ENCODE data around the gene RBMS3. TPM values are rescaled to one million over a fixed set of nuclear protein-coding genes. Genes with fewer than 3 reads are reported as not detected.
A peak's percentile ranks its signal among the peaks of the same experiment; 100 is the strongest.
"Not testable (repeated sequence)": the region's sequence is repeated elsewhere in the genome, so short reads cannot be mapped to it uniquely, and the experiment has no call there.

RBMS3 gene
- total RNA-seq, 4 donors from 2014 or later = 7.3 to 21.8 (median 12.8) TPM

GRCh38 chr3:29521751-29522150 is 240.9 kb downstream of the RBMS3 start:
- DNase-seq (ENCODE audit: low spot score in 2 of 2) = no peak
- TF ChIP-seq CTCF (IDR thresholded peaks at IDR 0.05) (no peak), POLR2A (IDR thresholded peaks at IDR 0.05) (no peak)
- intact Hi-C loops (cut with DNase I; ENCODE audit: low total_unique reads) = no loop called here
- WGBS, 2 donors = 67 to 73% methylated on average over 2 of the region's 2 CpGs
- H3K4me3 ChIP-seq (ENCODE audit: low read depth, poor library complexity, severe bottlenecking) = no peak overlapping the region

- 89 to 91% methylated on average over 7 to 10 of the region's 10 CpGs for WGBS, 2 donors
- intact Hi-C loops (cut with DNase I; ENCODE audit: low total_unique reads) = not testable (repeated sequence)
Observed at GRCh38 chr3:29524433-29524832, 243.6 kb downstream of the RBMS3 start.

GRCh38 chr3:29525254-29525881 is 244.5 kb downstream of the RBMS3 start:
- no peak overlapping the region for H3K4me3 ChIP-seq (ENCODE audit: low read depth, poor library complexity, severe bottlenecking)
- DNase-seq (ENCODE audit: low spot score in 2 of 2) = peak; percentile 84 to 92
- intact Hi-C loops (cut with DNase I; ENCODE audit: low total_unique reads) = no loop called here
- no peak for TF ChIP-seq CTCF (IDR thresholded peaks at IDR 0.05)
- TF ChIP-seq POLR2A (IDR thresholded peaks at IDR 0.05) = no peak
- 28 to 44% methylated on average over 1 of the region's 1 CpG for WGBS, 2 donors

More at GRCh38 chr3:29524433-29524832, 243.6 kb downstream of the RBMS3 start:
- H3K4me3 ChIP-seq (ENCODE audit: low read depth, poor library complexity, severe bottlenecking); DNase-seq (ENCODE audit: low spot score in 2 of 2): not testable (repeated sequence)

GRCh38 chr3:29527246-29527645 is 246.4 kb downstream of the RBMS3 start:
- intact Hi-C loops (cut with DNase I; ENCODE audit: low total_unique reads) = no loop called here
- no peak overlapping the region for H3K4me3 ChIP-seq (ENCODE audit: low read depth, poor library complexity, severe bottlenecking)
- TF ChIP-seq POLR2A (IDR thresholded peaks at IDR 0.05) (no peak), CTCF (IDR thresholded peaks at IDR 0.05) (no peak)
- DNase-seq (ENCODE audit: low spot score in 2 of 2) = no peak
- 55 to 74% methylated on average over 1 of the region's 1 CpG for WGBS, 2 donors

GRCh38 chr3:29531644-29532043 is 250.8 kb downstream of the RBMS3 start:
- no peak for DNase-seq (ENCODE audit: low spot score in 2 of 2)
- intact Hi-C loops (cut with DNase I; ENCODE audit: low total_unique reads) = no loop called here
- H3K4me3 ChIP-seq (ENCODE audit: low read depth, poor library complexity, severe bottlenecking) = no peak overlapping the region
- no peak for TF ChIP-seq POLR2A (IDR thresholded peaks at IDR 0.05)
- no peak for TF ChIP-seq CTCF (IDR thresholded peaks at IDR 0.05)
- WGBS, 2 donors = 60 to 63% methylated on average over 4 of the region's 4 CpGs

- WGBS, 2 donors = 68 to 80% methylated on average over 4 of the region's 4 CpGs
- no peak overlapping the region for H3K4me3 ChIP-seq (ENCODE audit: low read depth, poor library complexity, severe bottlenecking)
- no peak for TF ChIP-seq POLR2A (IDR thresholded peaks at IDR 0.05)
- no peak for TF ChIP-seq CTCF (IDR thresholded peaks at IDR 0.05)
- intact Hi-C loops (cut with DNase I; ENCODE audit: low total_unique reads) = no loop called here
- DNase-seq (ENCODE audit: low spot score in 2 of 2) = no peak
Observed at GRCh38 chr3:29532473-29532872, 251.6 kb downstream of the RBMS3 start.
